H9 (cell line): ENCODE measurements around the gene BICDL2. TPM values are rescaled to one million over a fixed set of nuclear protein-coding genes. Genes with fewer than 3 reads are reported as not detected.
"Not testable (repeated sequence)": the region's sequence is repeated elsewhere in the genome, so short reads cannot be mapped to it uniquely, and the experiment has no call there.

Source experiments
- DNase-seq: peaks from one replicate; pipeline ENCODE4 v3.0.0-alpha.2; 2017
- H2AFZ ChIP-seq: one replicate; pipeline ENCODE4 v1.6.1; 2013; ENCODE audit warnings: mild to moderate bottlenecking, low read length, control low read depth, moderate library complexity
- H2AK5ac ChIP-seq: 2 replicates; pipeline ENCODE4 v1.6.1; 2013; ENCODE audit warnings: low read length, control low read depth, mixed read lengths; ENCODE audit not compliant: insufficient read length
- H2BK120ac ChIP-seq: one replicate; pipeline ENCODE4 v1.6.1; 2013; ENCODE audit warnings: low read depth, mild to moderate bottlenecking, low read length, control low read depth, inconsistent platforms; ENCODE audit not compliant: poor library complexity, severe bottlenecking
- H2BK12ac ChIP-seq: 2 replicates; pipeline ENCODE4 v1.6.1; 2013; ENCODE audit warnings: low read length, control low read depth, mixed read lengths, low read depth; ENCODE audit not compliant: insufficient read length
- H2BK15ac ChIP-seq: 2 replicates; pipeline ENCODE4 v1.6.1; 2013; ENCODE audit warnings: low read depth, low read length, control low read depth
- H2BK20ac ChIP-seq: one replicate; pipeline ENCODE4 v1.6.1; 2013; ENCODE audit warnings: low read depth, mild to moderate bottlenecking, low read length, control low read depth, inconsistent platforms; ENCODE audit not compliant: poor library complexity, severe bottlenecking
- H2BK5ac ChIP-seq: 2 replicates; pipeline ENCODE4 v1.6.1; 2013; ENCODE audit warnings: low read length, control low read depth, mixed read lengths; ENCODE audit not compliant: insufficient read length
- H3K14ac ChIP-seq: 2 replicates; pipeline ENCODE4 v1.6.1; 2013; ENCODE audit warnings: low read length, control low read depth; ENCODE audit not compliant: insufficient read depth
- H3K18ac ChIP-seq: 2 replicates; pipeline ENCODE4 v1.6.1; 2013; ENCODE audit warnings: low read depth, mild to moderate bottlenecking, mixed read lengths, low read length, control low read depth; ENCODE audit not compliant: insufficient read length
- H3K23ac ChIP-seq: 2 replicates; pipeline ENCODE4 v1.6.1; 2013; ENCODE audit warnings: low read length, control low read depth, mixed read lengths, low read depth; ENCODE audit not compliant: insufficient read length
- H3K23me2 ChIP-seq: 2 replicates; pipeline ENCODE4 v1.6.1; 2013; ENCODE audit warnings: low read depth, mild to moderate bottlenecking, mixed read lengths, low read length, control low read depth; ENCODE audit not compliant: insufficient read length, poor library complexity, severe bottlenecking
- H3K27ac ChIP-seq: 2 replicates; pipeline ENCODE4 v1.5.1; 2013; ENCODE audit warnings: low read length, control low read depth, mixed read lengths, low read depth; ENCODE audit not compliant: insufficient read length
- H3K27me3 ChIP-seq: 2 replicates; pipeline ENCODE4 v1.6.1; 2013; ENCODE audit warnings: low read length, control low read depth, inconsistent platforms; ENCODE audit not compliant: insufficient read depth
- H3K4ac ChIP-seq: 2 replicates; pipeline ENCODE4 v1.6.1; 2013; ENCODE audit warnings: low read depth, mild to moderate bottlenecking, control low read depth, inconsistent platforms, low read length, moderate library complexity
- H3K4me1 ChIP-seq: 2 replicates; pipeline ENCODE4 v1.6.1; 2013; ENCODE audit warnings: low read length, control low read depth, inconsistent platforms; ENCODE audit not compliant: insufficient read depth
- H3K4me2 ChIP-seq: 2 replicates; pipeline ENCODE4 v1.6.1; 2013; ENCODE audit warnings: low read length, control low read depth, mixed read lengths; ENCODE audit not compliant: insufficient read length, insufficient read depth
- H3K56ac ChIP-seq: 2 replicates; pipeline ENCODE4 v1.6.1; 2013; ENCODE audit warnings: low read depth, mild to moderate bottlenecking, mixed read lengths, low read length, control low read depth; ENCODE audit not compliant: insufficient read length
- H3K79me1 ChIP-seq: 2 replicates; pipeline ENCODE4 v1.6.1; 2013; ENCODE audit warnings: low read depth, mild to moderate bottlenecking, moderate library complexity, low read length, control low read depth, inconsistent platforms; ENCODE audit not compliant: insufficient read depth, poor library complexity, severe bottlenecking
- H3K79me2 ChIP-seq: 2 replicates; pipeline ENCODE4 v1.6.1; 2013; ENCODE audit warnings: low read length, control low read depth, inconsistent platforms; ENCODE audit not compliant: insufficient read depth
- H3K9ac ChIP-seq: 2 replicates; pipeline ENCODE4 v1.6.1; 2013; ENCODE audit warnings: low read length, control low read depth, mixed read lengths; ENCODE audit not compliant: insufficient read length; ENCODE audit errors: extremely low read depth
- H3K9me3 ChIP-seq: one replicate; pipeline ENCODE4 v1.6.1; 2013; ENCODE audit warnings: low read depth, low read length, inconsistent platforms; ENCODE audit not compliant: control insufficient read depth
- H3T11ph ChIP-seq: one replicate; pipeline ENCODE4 v1.6.1; 2013; ENCODE audit warnings: mild to moderate bottlenecking, low read length, control low read depth, inconsistent platforms
- H4K20me1 ChIP-seq: one replicate; pipeline ENCODE4 v1.6.1; 2013; ENCODE audit not compliant: control insufficient read depth, insufficient read length, insufficient read depth
- H4K5ac ChIP-seq: 2 replicates; pipeline ENCODE4 v1.6.1; 2013; ENCODE audit warnings: low read depth, mild to moderate bottlenecking, mixed read lengths, low read length, control low read depth; ENCODE audit not compliant: insufficient read length
- H4K8ac ChIP-seq: replicated peaks from 2 replicates; pipeline ENCODE4 v1.6.1; 2013; ENCODE audit warnings: low read length, control low read depth, mixed read lengths, low read depth; ENCODE audit not compliant: insufficient read length
- H4K91ac ChIP-seq: 2 replicates; pipeline ENCODE4 v1.6.1; 2013; ENCODE audit warnings: low read depth, mild to moderate bottlenecking, moderate library complexity, mixed read lengths, low read length, control low read depth; ENCODE audit not compliant: insufficient read length
- H3K27ac Mint-ChIP-seq, 3 experiments: 2 replicates in 2 of 3; 3 replicates in 1 of 3; pipeline ENCODE4 v1.8.0; 2020 to 2021; ENCODE audit warnings: mixed read lengths in 3 of 3, mild to moderate bottlenecking in 1 of 3, moderate library complexity in 1 of 3
- H3K27me3 Mint-ChIP-seq: 2 replicates; pipeline ENCODE4 v1.8.0; 2021; ENCODE audit warnings: low read depth, mild to moderate bottlenecking, moderate library complexity, mixed read lengths
- H3K36me3 Mint-ChIP-seq, 3 experiments: 2 replicates in 2 of 3; 3 replicates in 1 of 3; pipeline ENCODE4 v1.8.0; 2020 to 2021; ENCODE audit warnings: low read depth in 3 of 3, mixed read lengths in 3 of 3; ENCODE audit not compliant: insufficient read depth in 1 of 3
- H3K4me1 Mint-ChIP-seq, 2 experiments: 2 replicates each; pipeline ENCODE4 v1.8.0; 2020; ENCODE audit warnings: mixed read lengths in 2 of 2
- H3K4me3 Mint-ChIP-seq, 2 experiments: 2 replicates in 1 of 2; 3 replicates in 1 of 2; pipeline ENCODE4 v1.8.0; 2020 to 2021; ENCODE audit warnings: mild to moderate bottlenecking in 2 of 2, mixed read lengths in 2 of 2, moderate library complexity in 1 of 2
- H3K9me3 Mint-ChIP-seq, 2 experiments: 2 replicates in 1 of 2; 3 replicates in 1 of 2; pipeline ENCODE4 v1.8.0; 2020; ENCODE audit warnings: mild to moderate bottlenecking in 2 of 2, mixed read lengths in 2 of 2, moderate library complexity in 1 of 2
- CTCF ChIP-seq: fragments of 200-600 bp; sonication (generic); conservative IDR thresholded peaks from 3 replicates; pipeline ENCODE4 v1.8.0; 2021; ENCODE audit warnings: antibody characterized with exemption, mild to moderate bottlenecking
- WGBS: extraction: QIAGEN DNeasy Blood & Tissue Kit; methylation state at CpG from one replicate; pipeline ENCODE4 v1.1.7; 2013; ENCODE audit warnings: missing lambda C conversion rate, low lambda C conversion rate, mixed read lengths; ENCODE audit not compliant: insufficient read length; ENCODE audit errors: extremely low coverage; 5-methylcytosine and 5-hydroxymethylcytosine counted together
- total RNA-seq: library from RNA; stranded (reverse); gene quantifications from 2 replicates; pipeline ENCODE4 v1.2.1, GENCODE V29; 2021

Gene BICDL2
- total RNA-seq, 1 experiment from 2014 or later: 13.5 TPM

GRCh38 chr16:3070608-3071111 is 33.9 kb upstream of the BICDL2 start:
- no peak overlapping the region for H2BK120ac ChIP-seq
- H3K79me2 ChIP-seq: no peaks in the 10 kb centered on the region
- no peak overlapping the region for H3K4me2 ChIP-seq
- Mint-ChIP-seq H3K27me3 (peaks cover 17% of the 10 kb centered on the region), H3K4me1 (peaks cover 23 to 30% of the 10 kb centered on the region in 2 experiments), H3K36me3 (no peaks in the 10 kb centered on the region; a peak in 1 of 7 replicates), H3K4me3 (no peak overlapping the region), H3K9me3 (no peaks in the 10 kb centered on the region), H3K27ac (no peak overlapping the region)
- H3K4ac ChIP-seq: no peak overlapping the region
- H3K4me1 ChIP-seq: no peaks in the 10 kb centered on the region; the same call in 1 of the 2 replicates
- no peak overlapping the region for H2BK20ac ChIP-seq
- no peaks in the 10 kb centered on the region for H3K27me3 ChIP-seq
- H3K18ac ChIP-seq: no peak overlapping the region
- no peaks in the 10 kb centered on the region for H3K23me2 ChIP-seq
- H2BK15ac ChIP-seq: no peak overlapping the region
- H3K23ac ChIP-seq: no peak overlapping the region
- no peaks in the 10 kb centered on the region for H4K20me1 ChIP-seq
- H3T11ph ChIP-seq: no peak overlapping the region
- H2AFZ ChIP-seq: no peak overlapping the region
- no peak overlapping the region for H2BK12ac ChIP-seq
- WGBS: no CpG with 5 or more reads among the region's 9 CpGs
- H4K8ac ChIP-seq: no peak overlapping the region
- TF ChIP-seq CTCF: no peak
- no peak overlapping the region for H3K56ac ChIP-seq
- DNase-seq: no peak
- no peak overlapping the region for H3K14ac ChIP-seq
- H4K5ac ChIP-seq: no peak overlapping the region
- no peak overlapping the region for H4K91ac ChIP-seq
- H3K27ac ChIP-seq: no peak overlapping the region
- H3K9ac ChIP-seq: no peak overlapping the region
- H3K79me1 ChIP-seq: no peaks in the 10 kb centered on the region
- H2BK5ac ChIP-seq: no peak overlapping the region
- no peaks in the 10 kb centered on the region for H3K9me3 ChIP-seq
- no peak overlapping the region for H2AK5ac ChIP-seq

DNA sequence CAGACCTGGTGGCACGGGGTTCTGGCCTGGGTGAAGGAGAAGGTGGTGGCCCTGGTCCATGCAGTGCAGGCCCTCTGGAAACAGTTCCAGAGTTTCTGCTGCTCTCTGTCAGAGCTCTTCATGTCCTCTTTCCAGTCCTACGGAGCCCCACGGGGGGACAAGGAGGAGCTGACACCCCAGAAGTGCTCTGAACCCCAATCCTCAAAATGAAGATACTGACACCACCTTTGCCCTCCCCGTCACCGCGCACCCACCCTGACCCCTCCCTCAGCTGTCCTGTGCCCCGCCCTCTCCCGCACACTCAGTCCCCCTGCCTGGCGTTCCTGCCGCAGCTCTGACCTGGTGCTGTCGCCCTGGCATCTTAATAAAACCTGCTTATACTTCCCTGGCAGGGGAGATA is 32.4 kb upstream of the BICDL2 start:
- not testable (repeated sequence) for H3K36me3 Mint-ChIP-seq, H3K4me2 ChIP-seq, H3K14ac ChIP-seq, H4K8ac ChIP-seq, H3K18ac ChIP-seq, H3K79me1 ChIP-seq, H3K27me3 ChIP-seq, H3K27ac ChIP-seq, H3K79me2 ChIP-seq, H2AK5ac ChIP-seq, H3K27ac Mint-ChIP-seq, H3K4me1 ChIP-seq, H4K5ac ChIP-seq, H2BK5ac ChIP-seq, H2BK15ac ChIP-seq, H3K9ac ChIP-seq, H3K23me2 ChIP-seq, H3K4me3 Mint-ChIP-seq, H2BK12ac ChIP-seq, H2AFZ ChIP-seq, H2BK120ac ChIP-seq, DNase-seq, H3K4ac ChIP-seq, H3K9me3 ChIP-seq, H3K9me3 Mint-ChIP-seq, H3T11ph ChIP-seq, H3K56ac ChIP-seq, H3K23ac ChIP-seq, H4K91ac ChIP-seq, H2BK20ac ChIP-seq, H4K20me1 ChIP-seq
- Mint-ChIP-seq H3K4me1 (peaks cover 23 to 29% of the 10 kb centered on the region in 2 experiments), H3K27me3 (peaks cover 15% of the 10 kb centered on the region)
- no CpG with 5 or more reads among the region's 11 CpGs for WGBS
